IMR-90 (cell line): ENCODE measurements around the gene UNK.

Source experiments
- BHLHE40 ChIP-seq: fragments of 150-350 bp; IDR thresholded peaks from 2 replicates; pipeline ENCODE4 v1.6.1; 2016; ENCODE audit warnings: mild to moderate bottlenecking, low read depth, low read length
- CEBPB ChIP-seq: IDR thresholded peaks from 2 replicates; pipeline ENCODE4 v1.6.1; 2012; ENCODE audit warnings: low read depth, low read length, improper control_type of control experiment
- CHD1 ChIP-seq: IDR thresholded peaks from 2 replicates; pipeline ENCODE4 v1.6.1; 2012; ENCODE audit warnings: low read depth, low read length, improper control_type of control experiment
- CTCF ChIP-seq: conservative IDR thresholded peaks from 2 replicates; pipeline ENCODE4 v1.5.1; 2012; ENCODE audit warnings: mild to moderate bottlenecking, low read depth, low read length, improper control_type of control experiment
- ELK1 ChIP-seq: fragments of 150-350 bp; IDR thresholded peaks from 2 replicates; pipeline ENCODE4 v1.6.1; 2016; ENCODE audit warnings: low read depth, mild to moderate bottlenecking, low read length, moderate library complexity, borderline replicate concordance
- FOS ChIP-seq: fragments of 150-350 bp; IDR thresholded peaks from 2 replicates; pipeline ENCODE4 v1.6.1; 2016; ENCODE audit warnings: low read depth, low read length
- MAFK ChIP-seq: IDR thresholded peaks from 2 replicates; pipeline ENCODE4 v1.6.1; 2012; ENCODE audit warnings: low read depth, low read length, improper control_type of control experiment
- MAZ ChIP-seq: IDR thresholded peaks from 2 replicates; pipeline ENCODE4 v1.6.1; 2012; ENCODE audit warnings: low read depth, mild to moderate bottlenecking, low read length, improper control_type of control experiment, moderate library complexity, borderline replicate concordance
- MXI1 ChIP-seq: IDR thresholded peaks from 2 replicates; pipeline ENCODE4 v1.6.1; 2012; ENCODE audit warnings: low read depth, mild to moderate bottlenecking, low read length, moderate library complexity, borderline replicate concordance
- POLR2A ChIP-seq: IDR thresholded peaks from 2 replicates; pipeline ENCODE4 v1.6.1; 2012; ENCODE audit warnings: mild to moderate bottlenecking, low read depth, low read length
- RAD21 ChIP-seq: IDR thresholded peaks from 2 replicates; pipeline ENCODE4 v1.6.1; 2012; ENCODE audit warnings: low read length, improper control_type of control experiment
- RCOR1 ChIP-seq: IDR thresholded peaks from 2 replicates; pipeline ENCODE4 v1.6.1; 2012; ENCODE audit warnings: mild to moderate bottlenecking, low read length, improper control_type of control experiment; ENCODE audit not compliant: insufficient replicate concordance
- RFX5 ChIP-seq: IDR thresholded peaks from 2 replicates; pipeline ENCODE4 v1.8.0; 2012; ENCODE audit warnings: low read depth, mild to moderate bottlenecking, low read length, moderate library complexity
- USF2 ChIP-seq: fragments of 150-350 bp; IDR thresholded peaks from 2 replicates; pipeline ENCODE4 v1.6.1; 2017; ENCODE audit warnings: mild to moderate bottlenecking, antibody characterized with exemption, low read length, low read depth

GRCh38 chr17:75821552-75821951 is 36.9 kb downstream of the UNK start:
- TF ChIP-seq CTCF: no peak
- TF ChIP-seq CHD1: no peak
- TF ChIP-seq POLR2A: no peak
- no peak for TF ChIP-seq RAD21
- no peak for TF ChIP-seq MXI1
- TF ChIP-seq CEBPB: no peak
- no peak for TF ChIP-seq MAFK
- no peak for TF ChIP-seq MAZ
- no peak for TF ChIP-seq RFX5
- TF ChIP-seq RCOR1: no peak
- no peak for TF ChIP-seq BHLHE40
- no peak for TF ChIP-seq ELK1
- TF ChIP-seq FOS: no peak
- no peak for TF ChIP-seq USF2
